Thymus (tissue), 11 donors: ENCODE data around the gene MED12L. TPM values are rescaled to one million over a fixed set of nuclear protein-coding genes. Genes with fewer than 3 reads are reported as not detected.

Experiments
- DNase-seq, 9 donors: peaks; one replicate each; pipeline ENCODE4 v3.0.0-alpha.2; 2013; ENCODE audit warnings: low spot score in 9 of 9, low read depth in 6 of 9, missing footprints in 1 of 9
- H3K27ac ChIP-seq, 2 donors: one replicate each; pipeline ENCODE4 v1.5.1; 2013; ENCODE audit warnings: control low read depth in 1 of 2, low read depth in 1 of 2, low read length in 1 of 2, mild to moderate bottlenecking in 1 of 2, moderate library complexity in 1 of 2
- H3K27me3 ChIP-seq, 2 donors: one replicate each; pipeline ENCODE4 v1.5.1; 2013; ENCODE audit warnings: low read length in 1 of 2; ENCODE audit not compliant: control insufficient read depth in 2 of 2, insufficient read depth in 1 of 2
- H3K36me3 ChIP-seq, 2 donors: one replicate each; pipeline ENCODE4 v1.5.1; 2013; ENCODE audit warnings: low read length in 1 of 2, mild to moderate bottlenecking in 1 of 2, moderate library complexity in 1 of 2; ENCODE audit not compliant: control insufficient read depth in 2 of 2, insufficient read depth in 2 of 2
- H3K4me1 ChIP-seq, 2 donors: one replicate each; pipeline ENCODE4 v1.5.1; 2013; ENCODE audit warnings: low read length in 2 of 2; ENCODE audit not compliant: control insufficient read depth in 2 of 2, insufficient read depth in 2 of 2
- H3K4me3 ChIP-seq, 2 donors: one replicate each; pipeline ENCODE4 v1.5.1; 2013; ENCODE audit warnings: low read length in 2 of 2, control low read depth in 1 of 2, mild to moderate bottlenecking in 1 of 2
- H3K9me3 ChIP-seq, 2 donors: one replicate each; pipeline ENCODE4 v1.5.1; 2013; ENCODE audit warnings: low read length in 1 of 2, mild to moderate bottlenecking in 1 of 2; ENCODE audit not compliant: control insufficient read depth in 2 of 2, insufficient read depth in 1 of 2
- WGBS: extraction: QIAGEN DNeasy Blood & Tissue Kit; methylation state at CpG from one replicate; pipeline ENCODE4 v1.1.7; 2013; 5-methylcytosine and 5-hydroxymethylcytosine counted together
- polyA plus RNA-seq: library from polyadenylated mRNA; stranded (reverse); fragments of 200-250 nt; gene quantifications from one replicate; pipeline ENCODE4 v1.2.3, GENCODE V29; 2013
- total RNA-seq: library from RNA; stranded (reverse); fragments of 120-200 nt; gene quantifications from one replicate; pipeline ENCODE4 v1.2.4, GENCODE V29; 2013
- donor health status: healthy.

The MED12L gene
- total and polyA plus RNA-seq, 2 donors = 0.30 to 1.7 TPM

- Histone ChIP-seq H3K27me3 (no peaks in the 10 kb centered on the region), H3K4me1 (peaks cover 0 to 8% of the 10 kb centered on the region in 2 donors), H3K27ac (no peak overlapping the region), H3K9me3 (no peaks in the 10 kb centered on the region), H3K4me3 (no peak overlapping the region), H3K36me3 (no peaks in the 10 kb centered on the region)
- 92% methylated on average over 8 of the region's 8 CpGs for WGBS
- no peak for DNase-seq
Observed at GRCh38 chr3:151262871-151263525, 177.5 kb downstream of the MED12L start.

GRCh38 chr3:151264605-151265004 lies 179.1 kb downstream of the MED12L start:
- Histone ChIP-seq H3K4me1 (peaks cover 0 to 12% of the 10 kb centered on the region in 2 donors), H3K9me3 (no peaks in the 10 kb centered on the region), H3K27ac (no peak overlapping the region), H3K4me3 (no peak overlapping the region), H3K27me3 (no peaks in the 10 kb centered on the region), H3K36me3 (no peaks in the 10 kb centered on the region)
- no peak for DNase-seq
- WGBS = 100% methylated on average over 1 of the region's 1 CpG

GRCh38 chr3:151265166-151265565 lies 179.7 kb downstream of the MED12L start:
- Histone ChIP-seq H3K36me3 (no peaks in the 10 kb centered on the region), H3K27me3 (no peaks in the 10 kb centered on the region), H3K27ac (peak overlapping the region in 1 of 2 donors; percentile 52), H3K4me3 (no peak overlapping the region), H3K4me1 (peaks cover 0 to 12% of the 10 kb centered on the region in 2 donors), H3K9me3 (no peaks in the 10 kb centered on the region)
- DNase-seq = no peak
- 80% methylated on average over 5 of the region's 5 CpGs for whole genome bisulfite sequencing

- H3K4me1 ChIP-seq = peaks cover 0 to 12% of the 10 kb centered on the region in 2 donors
- H3K9me3 ChIP-seq = no peaks in the 10 kb centered on the region
- H3K36me3 ChIP-seq = no peaks in the 10 kb centered on the region
- no peak overlapping the region for H3K4me3 ChIP-seq
- DNase-seq = peak in 1 of 9 donors; percentile 65
- H3K27ac ChIP-seq = peak overlapping the region; percentile 46 to 52
- WGBS = 62% methylated on average over 5 of the region's 5 CpGs
- no peaks in the 10 kb centered on the region for H3K27me3 ChIP-seq
Observed at GRCh38 chr3:151265866-151266265, 180.4 kb downstream of the MED12L start.

- Histone ChIP-seq H3K9me3 (no peaks in the 10 kb centered on the region), H3K4me1 (peaks cover 0 to 12% of the 10 kb centered on the region in 2 donors), H3K4me3 (no peak overlapping the region), H3K36me3 (no peaks in the 10 kb centered on the region), H3K27me3 (no peaks in the 10 kb centered on the region), H3K27ac (no peak overlapping the region)
- WGBS = 99% methylated on average over 1 of the region's 1 CpG
- no peak for DNase-seq
Observed at GRCh38 chr3:151267066-151267465, 181.6 kb downstream of the MED12L start.

GRCh38 chr3:151268267-151269235 lies 183.1 kb downstream of the MED12L start:
- Histone ChIP-seq H3K36me3 (no peaks in the 10 kb centered on the region), H3K4me3 (no peak overlapping the region), H3K27ac (peak overlapping the region; percentile 8 to 64), H3K27me3 (no peaks in the 10 kb centered on the region), H3K9me3 (no peaks in the 10 kb centered on the region), H3K4me1 (peaks cover 0 to 12% of the 10 kb centered on the region in 2 donors)
- WGBS = 34% methylated on average over 11 of the region's 11 CpGs
- DNase-seq = peak in 3 of 9 donors; percentile 23 to 70 (median 27)

- Histone ChIP-seq H3K9me3 (no peaks in the 10 kb centered on the region), H3K27ac (no peak overlapping the region), H3K27me3 (no peaks in the 10 kb centered on the region), H3K4me1 (peaks cover 0 to 17% of the 10 kb centered on the region in 2 donors), H3K4me3 (no peak overlapping the region), H3K36me3 (no peaks in the 10 kb centered on the region)
- WGBS = 97% methylated on average over 5 of the region's 5 CpGs
- no peak for DNase-seq
Observed at GRCh38 chr3:151269631-151270030, 184.2 kb downstream of the MED12L start.

- H3K27me3 ChIP-seq = no peaks in the 10 kb centered on the region
- WGBS = 17% methylated on average over 5 of the region's 5 CpGs
- H3K9me3 ChIP-seq = no peaks in the 10 kb centered on the region
- H3K27ac ChIP-seq = no peak overlapping the region
- no peak for DNase-seq
- H3K36me3 ChIP-seq = no peaks in the 10 kb centered on the region
- peaks cover 3 to 34% of the 10 kb centered on the region in 2 donors for H3K4me1 ChIP-seq
- H3K4me3 ChIP-seq = no peak overlapping the region
Observed at GRCh38 chr3:151275091-151275490, 189.6 kb downstream of the MED12L start.
